Activated CD8-positive, alpha-beta memory T cell treated with anti-CD3 and anti-CD28 coated beads, Interleukin-2, amount 50 U/mL, for 24 hours (primary cell): ENCODE data around the gene NCAM2.

Experiments used
- DNase-seq: peaks from one replicate; pipeline ENCODE4 v3.0.0-alpha.2; 2020; ENCODE audit errors: extremely low read depth

NCAM2 gene

DNA sequence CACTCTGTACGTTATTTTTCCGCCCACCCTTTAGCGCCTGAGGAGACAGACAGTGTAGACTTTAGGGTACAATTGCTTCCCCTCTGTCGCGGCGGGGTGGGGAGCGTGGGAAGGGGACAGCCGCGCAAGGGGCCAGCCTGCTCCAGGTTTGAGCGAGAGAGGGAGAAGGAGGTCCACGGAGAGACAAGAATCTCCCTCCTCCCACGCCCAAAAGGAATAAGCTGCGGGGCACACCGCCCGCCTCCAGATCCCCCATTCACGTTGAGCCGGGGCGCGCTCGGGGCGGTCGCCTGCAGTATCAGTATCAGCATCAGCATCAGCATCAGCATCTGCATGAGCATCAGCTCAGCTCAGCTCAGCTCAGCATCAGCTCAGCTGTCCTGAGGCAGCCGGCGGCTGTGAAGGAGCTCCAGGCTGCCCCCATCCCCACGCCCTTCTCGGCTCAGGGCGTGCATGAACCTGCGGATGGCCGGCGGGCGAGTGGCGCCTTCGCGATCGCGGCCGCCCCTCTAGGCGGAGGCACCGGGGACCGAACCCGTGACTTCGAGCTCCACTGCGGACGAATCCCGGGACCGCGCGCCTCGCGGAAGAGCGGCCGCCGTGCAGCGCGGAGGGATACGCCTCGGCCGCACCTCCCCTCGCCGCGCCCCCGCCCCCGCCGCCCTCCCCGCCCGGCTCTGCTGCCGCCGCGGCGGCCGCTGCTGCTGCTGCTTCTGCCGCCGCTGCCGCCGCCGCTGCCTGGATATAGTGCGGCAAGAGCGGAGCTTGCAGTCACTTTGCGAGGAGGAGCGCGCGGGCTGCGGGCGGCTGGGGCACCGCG is at the start of gene NCAM2:
Gene NCAM2 (plus strand): TSS at position 774 of the 820 bp plus-strand sequence.
- no peak for DNase-seq

DNA sequence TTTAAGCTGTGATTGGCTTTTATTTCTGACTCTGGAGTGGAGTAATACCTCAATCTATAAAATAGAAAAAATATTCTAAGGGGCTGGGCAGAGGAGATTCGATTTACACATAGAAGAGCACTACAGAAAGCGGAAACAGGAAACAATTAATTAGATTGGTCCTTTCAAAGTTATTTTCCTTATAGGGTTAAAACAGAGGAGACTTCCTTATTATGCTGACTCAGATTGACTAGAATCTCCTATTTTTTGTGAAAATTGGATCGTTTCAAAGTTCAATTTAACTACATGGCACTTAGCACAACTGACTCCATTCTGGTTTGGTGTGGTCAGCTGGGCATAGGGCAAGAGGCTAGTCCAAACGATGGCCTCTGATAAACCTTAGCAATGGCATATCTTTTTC is 48.3 kb upstream of the NCAM2 start:
- no peak for DNase-seq

DNA sequence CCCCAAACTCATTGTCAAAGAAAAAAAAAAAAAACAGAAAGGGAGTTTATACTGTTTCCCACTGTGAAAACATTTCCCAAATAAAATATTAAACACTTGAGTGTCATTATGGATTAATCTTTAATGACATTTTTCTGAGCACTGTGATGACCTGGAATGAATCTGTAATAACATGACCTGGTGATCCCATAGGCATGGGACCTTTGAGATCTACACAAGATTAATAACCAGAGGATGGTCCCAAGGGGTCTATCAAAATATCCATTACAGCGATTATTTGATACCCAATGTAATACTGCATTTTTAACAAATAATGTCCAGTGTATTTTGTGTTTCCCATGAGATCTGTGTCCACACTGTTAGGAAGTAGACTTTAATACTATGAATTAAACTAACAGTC is 32.4 kb upstream of the NCAM2 start:
- no peak for DNase-seq

DNA sequence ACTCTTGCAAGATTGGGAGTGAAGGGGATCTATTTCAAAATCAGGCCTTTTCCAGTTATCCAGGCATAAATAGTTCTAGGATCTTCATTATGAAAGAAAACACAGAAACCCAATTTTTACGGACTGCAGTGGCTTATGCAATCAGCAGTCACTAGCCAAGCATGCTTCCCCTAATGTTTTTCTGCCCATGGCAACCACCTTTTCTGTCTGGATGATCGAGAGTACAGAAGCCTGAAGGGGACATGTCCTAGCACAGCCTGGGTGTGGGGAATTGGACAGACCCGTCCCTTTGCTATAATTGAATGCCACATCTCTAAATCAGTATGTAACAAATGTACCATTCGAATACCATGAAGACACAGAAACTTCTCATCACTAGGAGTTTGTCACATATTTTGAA is 29.8 kb upstream of the NCAM2 start:
- no peak for DNase-seq

DNA sequence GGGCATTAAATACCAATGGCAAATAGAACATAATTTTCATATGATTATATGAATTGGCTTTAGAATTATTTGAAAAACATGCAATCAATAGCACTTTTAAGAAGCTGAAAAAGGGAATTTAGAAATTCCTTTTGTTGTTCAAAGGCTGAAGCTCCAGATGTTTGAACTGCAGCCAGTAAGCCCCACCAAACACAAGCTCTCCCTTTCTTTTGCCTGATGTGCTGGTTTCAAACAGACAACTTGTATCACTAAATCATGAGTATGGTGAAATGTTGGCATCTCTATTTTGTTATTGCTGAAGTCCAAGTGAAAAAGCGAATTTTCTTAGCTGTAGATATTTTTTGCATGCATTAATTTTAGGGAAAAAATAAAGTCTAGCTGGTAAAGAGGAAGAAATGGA is 27.5 kb upstream of the NCAM2 start:
- DNase-seq: no peak

DNA sequence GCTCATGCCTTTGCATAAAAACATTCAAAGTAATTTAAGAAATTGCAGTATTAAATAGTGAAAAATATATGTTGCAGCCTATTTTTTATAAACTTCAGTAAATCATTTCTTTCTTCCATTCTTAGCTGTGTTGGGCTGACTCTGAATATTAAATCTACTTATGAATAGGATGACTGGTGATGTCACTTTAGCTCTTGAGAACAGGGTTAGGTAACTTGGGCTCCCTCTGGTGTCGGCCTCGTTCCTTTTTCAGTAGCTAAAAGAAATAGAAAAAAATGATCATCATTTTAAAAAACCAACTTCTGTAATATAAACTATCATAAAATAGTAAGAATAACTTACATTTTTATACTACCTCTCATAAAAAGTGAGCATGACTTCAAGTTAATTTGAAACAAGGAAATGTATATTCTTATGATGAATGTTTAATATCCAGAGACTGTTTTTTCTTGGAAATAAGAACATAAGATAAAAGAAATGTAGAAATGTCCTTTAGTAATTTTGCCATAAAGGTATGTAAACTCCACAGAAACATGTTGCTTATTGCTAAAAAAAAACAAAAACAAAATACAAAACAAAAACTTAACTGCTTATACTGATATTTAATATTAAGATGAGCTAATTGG is 26.8 kb upstream of the NCAM2 start:
- DNase-seq: no peak

DNA sequence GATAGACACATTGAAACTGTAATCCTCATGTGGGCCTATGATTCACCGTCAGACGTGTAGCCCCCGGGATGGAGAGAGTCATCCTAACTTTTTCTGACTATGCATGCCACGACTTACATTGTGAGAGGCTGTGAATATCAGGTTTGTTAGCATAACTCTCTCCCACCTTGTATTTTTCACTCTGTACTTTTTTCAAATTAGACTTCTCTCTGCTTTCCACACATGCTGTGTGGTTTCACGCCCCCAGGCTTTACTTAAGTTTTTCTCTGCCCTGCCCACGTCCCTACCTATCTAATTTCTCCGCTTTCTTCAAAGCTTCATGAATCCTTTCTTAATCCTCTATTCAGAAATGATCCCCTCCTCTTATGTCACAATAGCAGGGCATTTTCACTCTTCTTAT is 3.4 kb upstream of the NCAM2 start:
- DNase-seq: no peak

DNA sequence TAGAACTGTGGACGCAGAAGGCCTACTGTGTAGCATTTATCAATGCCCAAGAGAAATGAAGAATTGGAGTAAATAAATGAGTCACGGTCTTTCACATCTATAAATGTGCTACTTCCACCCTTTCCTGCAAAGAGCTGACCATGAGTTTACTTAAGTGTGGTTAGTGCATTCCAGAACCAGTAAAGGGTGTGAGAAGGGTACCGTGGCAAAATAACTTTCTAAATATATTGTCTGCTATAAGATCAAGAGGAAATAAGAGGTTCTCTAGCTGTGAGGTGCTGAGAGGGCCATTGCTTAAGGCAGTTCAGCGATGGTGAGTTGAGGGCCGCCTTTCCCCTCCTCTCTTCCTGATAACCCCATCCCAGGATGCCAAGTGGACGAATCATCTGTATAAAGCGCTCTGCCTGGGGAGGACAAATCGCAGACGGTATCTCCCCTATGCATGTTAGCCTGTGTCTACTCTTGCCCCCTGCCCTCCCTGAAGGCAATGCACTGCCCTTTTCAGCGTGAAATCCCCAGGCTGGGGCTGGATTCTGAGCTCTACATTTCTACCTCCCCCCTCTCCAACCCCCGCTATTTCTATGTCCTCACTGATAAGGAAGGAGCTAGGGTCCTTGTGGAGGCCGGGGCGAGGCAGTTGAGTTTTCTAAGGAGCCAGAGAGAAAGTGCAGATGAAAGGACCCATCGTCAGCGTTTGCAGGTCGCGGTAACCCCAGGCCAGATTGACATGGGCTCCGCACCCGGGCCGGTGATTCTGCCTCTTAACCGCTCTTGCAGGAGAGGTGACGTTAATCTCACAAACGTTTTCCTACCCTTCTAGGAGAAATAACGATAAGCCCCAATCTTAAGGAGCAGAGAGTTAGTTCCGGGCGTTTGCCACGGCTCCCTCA is 1.5 kb upstream of the NCAM2 start:
- DNase-seq: no peak

DNA sequence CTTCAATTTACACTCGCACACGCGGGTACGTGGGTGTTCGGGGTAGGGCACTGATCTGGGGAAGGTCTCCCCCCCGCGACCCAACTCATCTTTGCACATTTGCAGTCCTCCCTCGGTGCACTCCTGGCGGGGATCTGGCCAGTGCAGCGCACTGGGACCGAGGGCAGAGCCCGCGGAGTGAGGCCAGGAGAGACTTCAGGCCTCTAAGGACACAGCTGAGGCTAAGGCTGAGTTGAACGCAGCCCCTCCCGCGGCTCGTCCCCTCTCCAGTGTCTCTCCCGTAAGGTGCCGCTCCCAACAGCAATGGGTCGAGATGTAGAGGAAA is 936 bp upstream of the NCAM2 start:
- DNase-seq: no peak

DNA sequence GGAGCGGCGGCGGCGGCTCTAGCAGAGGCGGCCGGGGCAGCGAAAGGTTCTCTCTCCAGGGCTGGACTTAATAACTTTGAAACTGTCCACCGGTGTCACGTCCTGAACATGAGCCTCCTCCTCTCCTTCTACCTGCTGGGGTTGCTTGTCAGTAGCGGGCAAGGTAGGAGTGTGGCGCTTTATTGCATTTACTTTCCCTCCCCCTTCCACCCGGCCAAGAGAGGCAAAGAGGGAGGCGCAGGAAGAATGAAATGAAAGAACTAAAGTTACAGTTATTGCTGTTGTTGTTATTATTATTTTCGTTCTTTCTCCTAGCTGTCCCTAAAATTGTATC is 214 bp downstream of the NCAM2 start:
- no peak for DNase-seq

DNA sequence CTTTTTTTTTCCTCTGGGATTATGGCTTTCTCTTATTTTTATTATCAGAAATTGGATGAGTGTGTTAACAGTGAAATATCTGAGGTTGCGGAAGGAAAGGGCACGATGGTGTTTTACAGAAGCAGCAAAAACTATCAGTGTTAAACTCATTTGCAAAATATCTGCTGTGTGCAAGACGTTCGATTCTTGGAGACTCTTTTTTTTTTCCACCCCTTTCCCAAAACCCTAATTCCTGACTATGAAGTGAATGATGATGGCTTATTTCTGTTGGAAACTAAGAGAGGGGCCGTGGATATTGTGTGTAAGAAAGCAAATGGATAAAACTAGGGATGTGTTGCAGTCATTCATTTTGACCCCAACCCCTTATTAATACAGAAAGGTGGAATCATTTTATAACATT is 677 bp downstream of the NCAM2 start:
- DNase-seq: no peak

DNA sequence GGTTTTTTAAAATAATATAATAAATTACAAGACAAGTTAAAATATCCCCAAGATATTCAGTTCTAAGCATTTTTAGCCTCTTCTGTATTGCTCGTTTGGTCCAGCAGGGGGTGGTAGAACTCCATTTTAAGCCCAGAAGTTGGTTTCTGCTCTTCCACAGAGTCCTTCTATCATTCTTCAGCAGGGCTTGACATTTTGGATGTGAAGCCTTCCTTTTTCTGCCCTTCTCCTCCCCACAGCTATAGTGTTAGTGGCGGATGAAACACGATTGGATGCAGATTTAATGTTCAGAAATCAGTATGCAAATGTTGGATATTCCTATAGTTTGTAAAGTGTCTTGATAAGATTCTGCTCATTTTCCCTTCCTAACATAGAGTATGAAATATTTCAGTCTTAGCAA is 1.4 kb downstream of the NCAM2 start:
- DNase-seq: no peak

DNA sequence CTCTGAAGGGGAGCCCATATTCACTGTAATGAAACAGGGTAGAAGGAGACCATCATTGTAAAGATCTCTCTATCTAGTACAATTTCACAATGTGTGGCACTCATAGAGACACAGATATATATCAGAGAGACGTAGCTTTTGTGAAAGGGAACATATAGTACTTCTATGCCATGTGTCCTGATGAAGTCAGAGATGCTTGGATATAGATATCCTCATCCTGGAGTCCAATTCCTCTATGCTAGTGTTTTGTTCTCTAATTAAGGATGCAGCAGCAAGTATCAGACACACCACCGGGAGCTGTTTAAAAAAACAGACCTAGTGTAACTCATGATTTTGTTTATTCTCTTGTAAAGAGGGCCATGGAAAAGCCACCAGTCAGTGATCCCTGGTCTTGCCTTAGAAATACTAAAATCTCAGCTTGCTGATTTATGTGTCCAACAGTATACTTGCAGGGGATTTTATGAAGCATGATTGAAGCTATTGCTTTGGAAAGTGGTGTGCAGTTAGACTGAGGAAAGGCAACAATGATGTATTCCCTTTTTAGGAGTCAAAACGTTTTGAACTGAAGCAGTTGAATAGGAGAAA is 2.5 kb downstream of the NCAM2 start:
- DNase-seq: no peak

DNA sequence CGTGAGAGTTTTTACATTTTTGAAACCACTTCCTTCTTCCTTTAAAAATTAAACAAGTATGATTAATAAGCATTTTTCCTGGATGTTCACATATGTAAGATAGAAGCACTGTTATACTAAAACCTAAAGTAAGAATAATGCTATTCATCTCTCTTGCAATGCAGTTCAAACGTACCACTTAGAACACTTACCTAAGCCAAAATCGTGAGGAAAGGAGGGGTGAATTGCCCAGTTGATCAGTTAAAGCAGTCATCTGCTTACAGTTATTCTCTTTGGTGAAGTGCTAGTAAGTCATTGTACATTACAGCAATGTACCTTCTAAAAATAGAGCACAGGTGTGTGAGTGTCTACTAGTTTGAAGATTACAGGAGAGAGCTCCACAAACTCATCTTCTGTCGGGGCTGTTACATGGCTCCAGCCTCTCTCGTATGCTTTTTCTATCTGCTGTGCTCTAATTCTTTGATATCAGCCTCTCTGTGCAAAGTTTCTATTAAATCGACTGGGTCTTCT is 3.4 kb downstream of the NCAM2 start:
- DNase-seq: no peak

DNA sequence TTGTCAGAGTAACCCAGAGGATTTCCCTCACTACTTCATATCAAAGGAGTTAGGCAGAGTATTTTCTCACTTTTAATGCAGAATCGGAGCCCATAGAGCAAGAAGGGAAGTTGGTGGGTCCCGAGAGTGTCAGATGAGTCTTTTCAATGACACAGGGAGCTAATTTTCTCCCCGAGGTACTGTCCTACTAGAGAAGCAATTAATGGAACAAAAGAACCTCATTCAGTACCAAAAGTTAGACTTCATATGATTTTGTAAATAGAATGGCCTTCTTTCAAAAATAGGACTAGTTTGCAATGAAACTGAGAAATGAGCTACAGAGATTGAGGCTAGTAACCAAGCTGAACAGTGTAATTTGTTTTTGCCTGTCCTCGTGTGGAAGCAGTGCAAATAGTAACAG is 3.9 kb downstream of the NCAM2 start:
- DNase-seq: no peak

DNA sequence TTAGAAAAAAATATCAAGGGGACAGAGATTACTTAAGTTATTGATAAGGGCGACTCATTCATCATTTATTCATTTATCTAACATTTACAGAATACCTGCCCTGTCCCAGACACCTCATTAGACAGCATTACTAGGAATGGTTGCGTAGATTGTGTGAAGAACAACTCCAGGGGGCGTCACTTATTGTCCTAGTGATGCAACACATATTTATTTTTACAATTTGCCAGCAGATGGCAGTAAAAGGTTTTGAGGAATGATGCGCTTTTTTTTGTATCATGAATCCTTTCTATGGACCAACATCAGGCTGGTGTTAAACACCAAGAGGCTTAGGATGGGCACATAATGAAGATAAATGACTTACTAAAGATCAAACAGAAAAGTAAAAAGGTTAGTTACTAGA is 5.5 kb downstream of the NCAM2 start:
- DNase-seq: no peak

DNA sequence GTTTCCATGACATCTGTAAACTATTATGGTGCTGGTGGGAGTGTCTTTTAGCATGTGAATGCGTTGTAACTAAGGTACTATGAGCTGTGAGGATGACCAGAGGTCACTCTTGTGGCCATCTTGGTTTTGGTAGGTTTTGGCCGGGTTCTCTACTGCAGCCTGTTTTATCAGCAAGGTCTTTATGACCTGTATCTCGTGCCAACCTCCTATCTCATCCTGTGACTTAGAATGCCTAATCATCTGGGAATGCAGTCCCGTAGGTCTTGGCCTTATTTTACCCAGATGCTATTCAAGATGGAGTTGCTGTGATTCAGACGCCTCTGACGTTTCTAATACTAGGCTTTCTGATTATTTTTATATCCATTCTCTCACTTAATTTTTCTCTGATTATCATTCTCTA is 9.4 kb downstream of the NCAM2 start:
- DNase-seq: no peak

DNA sequence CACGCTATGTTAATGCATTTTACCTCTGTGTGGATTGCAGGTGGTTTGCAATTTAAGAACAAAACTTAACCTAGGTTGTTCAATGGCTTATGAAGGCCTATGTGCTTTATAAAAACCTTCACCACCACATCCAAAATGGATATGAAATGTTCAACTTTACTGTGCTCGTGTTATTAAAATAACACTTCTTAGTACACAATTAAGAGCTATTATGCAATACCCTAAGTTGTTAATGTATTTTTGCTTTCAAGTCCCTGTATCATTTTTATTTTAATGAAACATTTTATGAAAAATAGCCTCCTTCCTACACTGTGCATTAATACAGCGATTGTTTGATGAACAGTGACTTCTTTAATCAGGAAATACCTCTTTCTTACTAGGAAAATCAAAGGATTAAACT is 12.0 kb downstream of the NCAM2 start:
- DNase-seq: no peak

DNA sequence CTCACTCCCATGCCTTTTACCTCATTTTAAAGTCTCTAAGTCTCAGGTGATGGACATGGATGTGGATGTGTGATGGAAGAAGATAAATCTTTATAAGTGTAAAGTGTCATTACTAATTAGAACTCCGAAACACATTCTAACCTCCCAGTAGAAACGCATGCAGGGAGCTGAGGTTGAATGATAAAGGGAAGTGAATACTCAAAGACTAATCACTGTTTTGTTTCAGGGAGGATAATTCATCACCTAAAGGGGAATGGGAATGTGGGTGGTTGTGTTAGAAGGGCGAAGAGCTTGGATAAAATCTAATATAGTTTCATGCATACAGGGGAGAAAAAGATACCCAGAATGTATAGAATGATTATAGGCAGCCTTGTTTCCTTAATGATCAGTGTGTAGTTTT is 12.5 kb downstream of the NCAM2 start:
- no peak for DNase-seq

DNA sequence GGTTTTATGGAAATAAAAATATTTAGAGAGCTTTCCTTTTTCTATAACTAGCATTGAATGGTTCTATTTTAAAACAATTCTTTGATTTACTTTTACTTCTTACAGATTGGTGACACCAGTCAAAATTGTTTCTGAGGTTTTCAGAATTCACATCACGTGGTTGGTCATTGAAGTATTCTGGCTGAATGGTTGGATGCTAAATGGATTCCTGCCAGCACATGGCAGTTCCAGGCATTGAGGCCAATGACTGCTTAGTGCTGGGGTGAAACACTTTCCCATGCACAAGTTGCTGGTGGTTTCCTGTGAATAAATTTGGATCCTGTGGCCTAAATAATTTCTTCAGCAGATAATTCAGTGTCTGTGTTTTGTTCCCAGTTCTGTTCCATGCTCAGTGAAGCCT is 20.6 kb downstream of the NCAM2 start:
- no peak for DNase-seq

DNA sequence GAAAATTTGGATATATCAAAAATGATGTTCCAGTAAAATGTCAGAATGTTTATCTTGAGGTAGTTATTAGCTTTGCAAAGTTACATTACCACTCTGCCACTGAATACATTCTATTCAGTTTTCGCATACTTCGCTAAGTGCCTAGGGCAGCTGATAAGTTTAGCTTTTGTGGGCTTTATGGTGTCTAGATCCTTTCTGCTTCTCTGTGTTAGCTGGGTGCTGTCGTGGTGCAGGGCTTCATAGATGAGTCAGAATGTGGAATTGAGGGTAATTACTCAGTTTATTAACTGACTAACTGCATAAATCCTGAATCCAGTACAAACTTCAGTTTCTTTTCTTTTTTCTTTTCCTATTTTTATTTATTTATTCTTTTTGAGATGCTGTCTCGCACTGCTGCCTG is 21.5 kb downstream of the NCAM2 start:
- DNase-seq: no peak

DNA sequence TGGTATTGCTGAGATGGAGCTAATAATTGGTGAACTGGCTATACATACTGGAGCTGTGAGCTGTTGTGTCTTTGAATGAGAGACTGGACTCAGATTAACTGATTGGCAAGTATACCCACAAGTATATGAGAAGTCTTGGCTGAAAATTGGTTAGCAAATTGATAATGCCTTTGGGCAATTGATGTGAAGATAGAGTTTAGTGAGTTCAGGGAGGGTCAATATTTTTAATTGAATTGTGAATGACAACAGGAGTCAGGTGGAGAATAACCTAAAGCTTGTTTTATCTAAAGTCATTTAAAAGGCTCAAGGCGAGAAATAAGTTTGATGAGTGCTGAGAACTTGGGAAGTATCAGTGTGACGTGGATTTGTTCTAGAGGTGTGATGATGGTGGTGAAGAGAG is 27.5 kb downstream of the NCAM2 start:
- no peak for DNase-seq
